Measurements from ENCODE around the gene RBM46. TPM values are rescaled to one million over a fixed set of nuclear protein-coding genes. Genes with fewer than 3 reads are reported as not detected.

Gene RBM46
- total RNA-seq, 1 donor from 2014 or later: not detected

GRCh38 chr4:154838694-154839093 is 57.6 kb downstream of the RBM46 start:
- ATAC-seq: no peak
- Histone ChIP-seq H3K4me3 (no peak overlapping the region), H3K4me1 (no peaks in the 10 kb centered on the region), H3K27ac (no peak overlapping the region), H3K27me3 (no peaks in the 10 kb centered on the region), H3K36me3 (no peaks in the 10 kb centered on the region), H3K9me3 (no peaks in the 10 kb centered on the region)
- intact Hi-C loops (cut with DNase I): no loop called here
- no peak for TF ChIP-seq CTCF (IDR thresholded peaks at IDR 0.05)
- no peak for DNase-seq

- Histone ChIP-seq H3K4me3 (no peak overlapping the region), H3K36me3 (no peaks in the 10 kb centered on the region), H3K27ac (no peak overlapping the region), H3K4me1 (no peaks in the 10 kb centered on the region), H3K9me3 (no peaks in the 10 kb centered on the region), H3K27me3 (no peaks in the 10 kb centered on the region)
- no peak for ATAC-seq
- intact Hi-C loops (cut with DNase I): no loop called here
- no peak for DNase-seq
- peak; percentile 6 for TF ChIP-seq CTCF (IDR thresholded peaks at IDR 0.05)
Measured at GRCh38 chr4:154854362-154854761, 73.3 kb downstream of the RBM46 start.

GRCh38 chr4:154858166-154858565 is 77.1 kb downstream of the RBM46 start:
- Histone ChIP-seq H3K4me3 (no peak overlapping the region), H3K27me3 (no peaks in the 10 kb centered on the region), H3K9me3 (no peaks in the 10 kb centered on the region), H3K27ac (no peak overlapping the region), H3K4me1 (no peaks in the 10 kb centered on the region), H3K36me3 (no peaks in the 10 kb centered on the region)
- ATAC-seq: no peak
- intact Hi-C loops (cut with DNase I): no loop called here
- no peak for DNase-seq
- TF ChIP-seq CTCF (IDR thresholded peaks at IDR 0.05): no peak

GRCh38 chr4:154868414-154869194 is 87.5 kb downstream of the RBM46 start:
- H3K27ac ChIP-seq: no peak overlapping the region
- no peaks in the 10 kb centered on the region for H3K27me3 ChIP-seq
- TF ChIP-seq CTCF (IDR thresholded peaks at IDR 0.05): no peak
- H3K9me3 ChIP-seq: no peaks in the 10 kb centered on the region
- no peaks in the 10 kb centered on the region for H3K36me3 ChIP-seq
- DNase-seq (no peak), ATAC-seq (no peak)
- no peak overlapping the region for H3K4me3 ChIP-seq
- H3K4me1 ChIP-seq: no peaks in the 10 kb centered on the region
- intact Hi-C loops (cut with DNase I): no loop called here

GRCh38 chr4:154869301-154869700 is 88.2 kb downstream of the RBM46 start:
- ATAC-seq: no peak
- H3K4me3 ChIP-seq: no peak overlapping the region
- TF ChIP-seq CTCF (IDR thresholded peaks at IDR 0.05): no peak
- no peak for DNase-seq
- H3K36me3 ChIP-seq: no peaks in the 10 kb centered on the region
- no peaks in the 10 kb centered on the region for H3K4me1 ChIP-seq
- intact Hi-C loops (cut with DNase I): no loop called here
- no peaks in the 10 kb centered on the region for H3K9me3 ChIP-seq
- H3K27ac ChIP-seq: no peak overlapping the region
- no peaks in the 10 kb centered on the region for H3K27me3 ChIP-seq
